Tibial nerve (tissue), 4 donors: ENCODE data around the gene ADAMTS9.

Experiments used
- EP300 ChIP-seq, 2 donors: sonication (generic); formaldehyde crosslinking; IDR thresholded peaks; one replicate each; pipeline ENCODE4 v1.6.1; 2017; ENCODE audit warnings: antibody characterized with exemption in 2 of 2, mild to moderate bottlenecking in 1 of 2
- POLR2A ChIP-seq, 2 donors: fragments of 450-650 bp; IDR thresholded peaks; one replicate each; pipeline ENCODE4 v1.6.1; 2017; ENCODE audit warnings: antibody characterized with exemption in 2 of 2, mild to moderate bottlenecking in 2 of 2, moderate library complexity in 2 of 2
- TF ChIP-seq, protein P1 (sequence below), 5 experiments: fragments of 200-600 bp in 3 of 5; fragments of 450-650 bp in 2 of 5; sonication (generic) in 3 of 5; IDR thresholded peaks; one replicate each; pipeline ENCODE4 v1.5.1; 2016 to 2019; ENCODE audit warnings: antibody characterized with exemption in 5 of 5, mild to moderate bottlenecking in 3 of 5, moderate library complexity in 2 of 5

GRCh38 chr3:64494526-64494925 is 193.3 kb downstream of the ADAMTS9 start:
- TF ChIP-seq, protein P1, sequence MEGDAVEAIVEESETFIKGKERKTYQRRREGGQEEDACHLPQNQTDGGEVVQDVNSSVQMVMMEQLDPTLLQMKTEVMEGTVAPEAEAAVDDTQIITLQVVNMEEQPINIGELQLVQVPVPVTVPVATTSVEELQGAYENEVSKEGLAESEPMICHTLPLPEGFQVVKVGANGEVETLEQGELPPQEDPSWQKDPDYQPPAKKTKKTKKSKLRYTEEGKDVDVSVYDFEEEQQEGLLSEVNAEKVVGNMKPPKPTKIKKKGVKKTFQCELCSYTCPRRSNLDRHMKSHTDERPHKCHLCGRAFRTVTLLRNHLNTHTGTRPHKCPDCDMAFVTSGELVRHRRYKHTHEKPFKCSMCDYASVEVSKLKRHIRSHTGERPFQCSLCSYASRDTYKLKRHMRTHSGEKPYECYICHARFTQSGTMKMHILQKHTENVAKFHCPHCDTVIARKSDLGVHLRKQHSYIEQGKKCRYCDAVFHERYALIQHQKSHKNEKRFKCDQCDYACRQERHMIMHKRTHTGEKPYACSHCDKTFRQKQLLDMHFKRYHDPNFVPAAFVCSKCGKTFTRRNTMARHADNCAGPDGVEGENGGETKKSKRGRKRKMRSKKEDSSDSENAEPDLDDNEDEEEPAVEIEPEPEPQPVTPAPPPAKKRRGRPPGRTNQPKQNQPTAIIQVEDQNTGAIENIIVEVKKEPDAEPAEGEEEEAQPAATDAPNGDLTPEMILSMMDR (IDR thresholded peaks at IDR 0.05), result no peak
- TF ChIP-seq POLR2A (IDR thresholded peaks at IDR 0.05), result no peak
- TF ChIP-seq EP300 (IDR thresholded peaks at IDR 0.05), result no peak
